Heart right ventricle (tissue), 16 donors: ENCODE data around the gene FLAD1. TPM values are rescaled to one million over a fixed set of nuclear protein-coding genes. Genes with fewer than 3 reads are reported as not detected.

Source experiments
- ATAC-seq, 8 donors: fragments of 200-7000 bp; cut with Tn5 transposase; one replicate each; pipeline ENCODE4 v1.9.1; 2020; ENCODE audit warnings: mild to moderate bottlenecking in 8 of 8, moderate library complexity in 8 of 8, moderate number of reproducible peaks in 1 of 8
- DNase-seq, 2 donors: peaks; one replicate each; pipeline ENCODE4 v3.0.0-alpha.2; 2020
- H3K27ac ChIP-seq, 10 donors: fragments of 200-600 bp; sonication (generic) in 2 of 10; one replicate each; pipeline versions ENCODE4 v1.5.0 to v1.8.0; 2020 to 2022; ENCODE audit warnings: mild to moderate bottlenecking in 3 of 10
- H3K27me3 ChIP-seq, 7 donors: fragments of 200-600 bp; one replicate each; pipeline ENCODE4 v1.8.0; 2021 to 2022; ENCODE audit warnings: mild to moderate bottlenecking in 2 of 7
- H3K36me3 ChIP-seq, 9 donors: fragments of 200-600 bp; sonication (generic) in 1 of 9; one replicate each; pipeline versions ENCODE4 v1.5.0 to v1.8.0; 2020 to 2022; ENCODE audit warnings: mild to moderate bottlenecking in 2 of 9
- H3K4me1 ChIP-seq, 9 donors: fragments of 200-600 bp; sonication (generic) in 1 of 9; one replicate each; pipeline versions ENCODE4 v1.5.0 to v1.8.0; 2020 to 2022; ENCODE audit warnings: mild to moderate bottlenecking in 4 of 9
- H3K4me3 ChIP-seq, 10 donors: fragments of 200-600 bp; sonication (generic) in 2 of 10; one replicate each; pipeline versions ENCODE4 v1.5.0 to v1.8.0; 2020 to 2022; ENCODE audit warnings: mild to moderate bottlenecking in 7 of 10, moderate library complexity in 2 of 10
- H3K9me3 ChIP-seq, 11 donors: fragments of 200-600 bp in 10 of 11; sonication (generic) in 2 of 11; one replicate each; pipeline versions ENCODE4 v1.5.0 to v1.8.0; 2013 to 2022; ENCODE audit warnings: mild to moderate bottlenecking in 2 of 11, control low read depth in 1 of 11, moderate library complexity in 1 of 11
- CTCF ChIP-seq, 9 donors: fragments of 200-600 bp; sonication (generic) in 2 of 9; IDR thresholded peaks; one replicate each; pipeline versions ENCODE4 v1.5.0 to v1.8.0; 2021 to 2022; ENCODE audit warnings: antibody characterized with exemption in 9 of 9, mild to moderate bottlenecking in 5 of 9, moderate library complexity in 1 of 9
- WGBS, 2 donors: extraction: QIAGEN DNeasy Blood & Tissue Kit; methylation state at CpG; one replicate each; pipeline ENCODE4 v1.1.7; 2013; ENCODE audit warnings: inconsistent platforms in 1 of 2; 5-methylcytosine and 5-hydroxymethylcytosine counted together
- intact Hi-C, 10 donors: fragments of 100-400 bp; cut with DNase I; formaldehyde crosslinking; loops; one replicate each; pipeline versions ENCODE4 v1.11.1 to v1.14.2; 2022
- microRNA-seq, 2 donors: library from miRNA; unstranded; fragments of <30 nt; microRNA quantifications; one replicate each; pipeline ENCODE4 v1.2.0, GENCODE V29; 2021
- polyA plus RNA-seq, 2 donors: library from polyadenylated mRNA; stranded (reverse); fragments of 200-250 nt; gene quantifications; one replicate each; pipeline ENCODE4 v1.2.3, GENCODE V29; 2013
- total RNA-seq, 10 donors: library from RNA; stranded (reverse); fragmentation: NEBNext Ultra II Directional in 3 of 10; extraction: Animal tissue kit (Norgen Biotek cat#: 25700) in 3 of 10; gene quantifications; one replicate each; pipeline versions ENCODE4 v1.2.1 to v1.2.4, GENCODE V29; 2021 to 2023
- donor health status: Arrhythmogenic right ventricular cardiomyopathy.
- donor health status: ischemic (EF 13 %, LVEDD 7.1; RV severe dilation, severe dysfunction).
- donor health status: healthy with polysubstance abuse.
- donor health status: DM: no; HTN: yes; CAD: no.
- donor health status: DM: no; HTN: no; CAD: no.
- donor health status: ischemic (EF 25% LVEDD 6.9; RV normal size, moderate dysfunction).
- donor health status: ischemic (EF 25% LVEDD 5.7; RV mildly dilated, moderate dysfunction).
- donor health status: healthy.
- donor health status: DM: yes; HTN: yes; CAD: no.
- donor health status: Ischemic cardiomyopathy.
- donor health status: ischemic (EF 35%, LVEDD 5.7; RV mildly dilated, moderate dysfunction).
- donor health status: nonischemic (EF 11% LVEDD 7.7; RV severe dilation, severe dysfunction).
- donor health status: DM: yes; HTN: yes; CAD: no.
- donor health status: PGD.
- donor health status: ischemic (EF 29% LVEDD 5.4; RV normal size, mild dysfunction).
- donor health status: nonischemic (EF 23%, LVEDD 6.1; RV moderate dilation, normal function).

The FLAD1 gene
- total and polyA plus RNA-seq, 12 donors, result 20.1 to 41.6 (median 25.0) TPM

DNA sequence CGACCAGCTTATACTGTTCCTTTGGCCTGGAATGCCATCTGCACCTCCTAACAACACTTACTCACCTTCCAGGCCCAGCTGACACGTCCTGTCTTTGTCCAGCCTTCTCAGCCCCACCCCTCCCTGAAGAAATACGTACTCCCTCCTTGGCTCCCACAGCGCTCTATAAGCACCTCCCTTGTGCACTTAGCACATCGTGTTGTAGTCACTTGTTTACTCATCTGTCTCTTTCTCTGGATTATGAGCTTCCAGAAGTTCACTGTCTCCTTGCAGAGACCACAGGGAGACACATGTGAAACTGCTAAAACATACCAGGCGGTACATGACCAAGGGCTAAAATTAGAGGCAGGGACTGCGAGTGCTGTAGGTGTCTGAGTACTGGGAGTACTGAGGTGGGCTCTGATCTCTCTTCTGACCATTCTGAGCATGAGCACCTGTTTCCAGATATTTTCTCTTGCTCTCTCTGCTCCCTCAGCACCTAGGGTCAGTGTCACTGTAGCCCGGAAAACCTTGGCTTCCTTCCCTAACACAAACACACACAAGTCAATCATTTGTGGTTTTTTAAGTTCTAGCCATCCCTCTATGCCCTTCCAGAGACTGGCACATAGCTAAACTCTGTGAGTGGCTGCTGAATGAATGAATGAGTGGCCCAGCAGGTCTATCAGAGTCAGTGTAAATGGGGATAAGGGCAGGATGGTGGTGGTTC lies 55.6 kb downstream of the FLAD1 start:
- DNase-seq, result no peak
- Histone ChIP-seq H3K27ac (no peak overlapping the region), H3K9me3 (no peaks in the 10 kb centered on the region), H3K4me3 (no peak overlapping the region), H3K4me1 (peaks cover 0 to 23% (median 2%) of the 10 kb centered on the region in 9 donors), H3K36me3 (no peaks in the 10 kb centered on the region), H3K27me3 (no peaks in the 10 kb centered on the region)
- intact Hi-C loops, result no loop called here
- peak in 2 of 8 donors; percentile 41 to 55 for ATAC-seq
- WGBS, 2 donors, result 49 to 55% methylated on average over 8 of the region's 8 CpGs
- TF ChIP-seq CTCF (IDR thresholded peaks at IDR 0.05), result no peak

- DNase-seq, result no peak
Observed at GRCh38 chr1:155039308-155039669, 56.1 kb downstream of the FLAD1 start.

GRCh38 chr1:155040358-155041093 lies 57.4 kb downstream of the FLAD1 start:
- TF ChIP-seq CTCF (IDR thresholded peaks at IDR 0.05), result no peak
- H3K27me3 ChIP-seq, result no peaks in the 10 kb centered on the region
- WGBS, 2 donors, result 89 to 93% methylated on average over 14 of the region's 14 CpGs
- no peak overlapping the region for H3K4me3 ChIP-seq
- peaks cover 2 to 36% (median 10%) of the 10 kb centered on the region in 9 donors for H3K4me1 ChIP-seq
- DNase-seq (no peak), ATAC-seq (no peak)
- H3K9me3 ChIP-seq, result no peaks in the 10 kb centered on the region
- intact Hi-C loops, result no loop called here
- H3K36me3 ChIP-seq, result no peaks in the 10 kb centered on the region
- no peak overlapping the region for H3K27ac ChIP-seq

More at GRCh38 chr1:155039308-155039669, 56.1 kb downstream of the FLAD1 start:
- Histone ChIP-seq H3K4me1 (peaks cover 0 to 24% (median 2%) of the 10 kb centered on the region in 9 donors), H3K4me3 (no peak overlapping the region), H3K9me3 (no peaks in the 10 kb centered on the region), H3K27ac (no peak overlapping the region), H3K27me3 (no peaks in the 10 kb centered on the region), H3K36me3 (no peaks in the 10 kb centered on the region)
- ATAC-seq, result no peak
- TF ChIP-seq CTCF (IDR thresholded peaks at IDR 0.05), result no peak
- 79% methylated on average over 4 of the region's 4 CpGs for WGBS, 2 donors
- intact Hi-C loops, result no loop called here

Small RNA genes within 50 kb of the gene (microRNA-seq; reads per million reads assigned to microRNA genes)
- gene MIR4258, result 0 reads per million in 2 donors

Other genes starting within 250 kb of the FLAD1 start
- gene KCNN3, start 113.1 kb upstream of the FLAD1 start, total RNA-seq, result 1 to 10 TPM in 9 of 10 donors, under 1 TPM in 1; 0.52 to 5.9 (median 2.7) TPM
- gene KCNN3, start 113.1 kb upstream of the FLAD1 start, polyA plus RNA-seq, result under 1 TPM; 0.17 to 0.59 TPM
- gene PMVK, start 46.6 kb upstream of the FLAD1 start, total RNA-seq, result 10 to 100 TPM; 29.9 to 66.4 (median 39.4) TPM
- 10 to 100 TPM; 40.2 to 42.9 TPM for gene PMVK, start 46.6 kb upstream of the FLAD1 start, polyA plus RNA-seq
- gene PBXIP1, start 27.2 kb upstream of the FLAD1 start, total RNA-seq, result 10 to 100 TPM; 38.3 to 75.0 (median 48.8) TPM
- 10 to 100 TPM; 25.4 to 33.0 TPM for gene PBXIP1, start 27.2 kb upstream of the FLAD1 start, polyA plus RNA-seq
- 10 to 100 TPM in 9 of 10 donors, 1 to 10 TPM in 1; 8.8 to 18.0 (median 13.9) TPM for gene PYGO2, start 21.6 kb upstream of the FLAD1 start, total RNA-seq
- gene PYGO2, start 21.6 kb upstream of the FLAD1 start, polyA plus RNA-seq, result 10 to 100 TPM; 11.9 to 12.1 TPM
- 10 to 100 TPM; 42.6 to 95.7 (median 57.8) TPM for gene SHC1, start 12.6 kb upstream of the FLAD1 start, total RNA-seq
- 10 to 100 TPM; 35.6 to 58.3 TPM for gene SHC1, start 12.6 kb upstream of the FLAD1 start, polyA plus RNA-seq
- gene CKS1B, start 8.7 kb upstream of the FLAD1 start, total RNA-seq, result 10 to 100 TPM; 10.9 to 30.9 (median 17.5) TPM
- gene CKS1B, start 8.7 kb upstream of the FLAD1 start, polyA plus RNA-seq, result 10 to 100 TPM in 1 of 2 donors, 1 to 10 TPM in 1; 4.6 to 36.7 TPM
- not detected for gene LENEP, start 10.2 kb downstream of the FLAD1 start, total RNA-seq
- not detected for gene LENEP, start 10.2 kb downstream of the FLAD1 start, polyA plus RNA-seq
- 10 to 100 TPM; 25.7 to 54.7 (median 34.5) TPM for gene ZBTB7B, start 19.5 kb downstream of the FLAD1 start, total RNA-seq
- 10 to 100 TPM; 41.1 to 51.6 TPM for gene ZBTB7B, start 19.5 kb downstream of the FLAD1 start, polyA plus RNA-seq
- under 1 TPM in 9 of 10 donors, not detected in 1; 0.15 to 0.67 (median 0.30) TPM for gene DCST2, start 50.4 kb downstream of the FLAD1 start, total RNA-seq
- gene DCST2, start 50.4 kb downstream of the FLAD1 start, polyA plus RNA-seq, result 1 to 10 TPM in 1 of 2 donors, under 1 TPM in 1; 0.38 to 1.8 TPM
- not detected for gene DCST1, start 50.5 kb downstream of the FLAD1 start, total RNA-seq
- under 1 TPM in 1 of 2 donors, not detected in 1; 0.29 TPM for gene DCST1, start 50.5 kb downstream of the FLAD1 start, polyA plus RNA-seq
- gene ADAM15, start 68.0 kb downstream of the FLAD1 start, total RNA-seq, result 100 to 1,000 TPM in 1 of 10 donors, 10 to 100 TPM in 9; 46.7 to 146 (median 58.5) TPM
- 100 to 1,000 TPM; 144 to 305 TPM for gene ADAM15, start 68.0 kb downstream of the FLAD1 start, polyA plus RNA-seq
- gene EFNA4, start 80.4 kb downstream of the FLAD1 start, total RNA-seq, result 1 to 10 TPM in 8 of 10 donors, under 1 TPM in 2; 0.49 to 2.8 (median 1.8) TPM
- 1 to 10 TPM; 4.2 to 5.4 TPM for gene EFNA4, start 80.4 kb downstream of the FLAD1 start, polyA plus RNA-seq
- gene EFNA3, start 95.5 kb downstream of the FLAD1 start, total RNA-seq, result 1 to 10 TPM in 1 of 10 donors, under 1 TPM in 8, not detected in 1; 0.23 to 1.9 (median 0.46) TPM
- 1 to 10 TPM in 1 of 2 donors, under 1 TPM in 1; 0.95 to 1.8 TPM for gene EFNA3, start 95.5 kb downstream of the FLAD1 start, polyA plus RNA-seq
- gene EFNA1, start 144.5 kb downstream of the FLAD1 start, total RNA-seq, result 10 to 100 TPM; 28.9 to 50.0 (median 35.6) TPM
- 100 to 1,000 TPM in 1 of 2 donors, 10 to 100 TPM in 1; 44.2 to 104 TPM for gene EFNA1, start 144.5 kb downstream of the FLAD1 start, polyA plus RNA-seq
- gene SLC50A1, start 152.5 kb downstream of the FLAD1 start, total RNA-seq, result 10 to 100 TPM in 2 of 10 donors, 1 to 10 TPM in 8; 5.5 to 16.8 (median 7.9) TPM
- 10 to 100 TPM; 23.2 to 33.7 TPM for gene SLC50A1, start 152.5 kb downstream of the FLAD1 start, polyA plus RNA-seq
- 10 to 100 TPM; 48.2 to 70.9 (median 53.4) TPM for gene DPM3, start 157.2 kb downstream of the FLAD1 start, total RNA-seq
- 100 to 1,000 TPM; 144 to 304 TPM for gene DPM3, start 157.2 kb downstream of the FLAD1 start, polyA plus RNA-seq
- gene KRTCAP2, start 190.0 kb downstream of the FLAD1 start, total RNA-seq, result 100 to 1,000 TPM in 9 of 10 donors, 10 to 100 TPM in 1; 96.1 to 173 (median 114) TPM
- 100 to 1,000 TPM; 302 to 355 TPM for gene KRTCAP2, start 190.0 kb downstream of the FLAD1 start, polyA plus RNA-seq
- gene TRIM46, start 190.5 kb downstream of the FLAD1 start, total RNA-seq, result under 1 TPM in 2 of 10 donors, not detected in 8; 0.10 to 0.35 TPM
- gene TRIM46, start 190.5 kb downstream of the FLAD1 start, polyA plus RNA-seq, result under 1 TPM; 0.04 to 0.07 TPM
- gene THBS3, start 224.6 kb downstream of the FLAD1 start, total RNA-seq, result 1 to 10 TPM; 3.8 to 8.8 (median 6.4) TPM
- gene THBS3, start 224.6 kb downstream of the FLAD1 start, polyA plus RNA-seq, result 10 to 100 TPM in 1 of 2 donors, 1 to 10 TPM in 1; 4.9 to 23.5 TPM
- gene MTX1, start 225.4 kb downstream of the FLAD1 start, total RNA-seq, result 10 to 100 TPM; 13.1 to 25.8 (median 17.1) TPM
- gene MTX1, start 225.4 kb downstream of the FLAD1 start, polyA plus RNA-seq, result 10 to 100 TPM; 33.9 to 49.7 TPM